ENCODE results near the gene RPS10. TPM values are rescaled to one million over a fixed set of nuclear protein-coding genes. Genes with fewer than 3 reads are reported as not detected.

RPS10 gene
- total RNA-seq, 2 experiments from 2014 or later, result 2,106 to 2,169 TPM

GRCh38 chr6:34441526-34441925 is 15.7 kb upstream of the RPS10 start:
- intact Hi-C loops (cut with micrococcal nuclease), result no loop called here
- Mint-ChIP-seq H3K4me3 (no peak overlapping the region), H3K27me3 (no peaks in the 10 kb centered on the region), H3K36me3 (no peaks in the 10 kb centered on the region), H3K9me3 (peaks cover 2% of the 10 kb centered on the region), H3K27ac (no peak overlapping the region), H3K4me1 (ENCODE audit: low read depth) (no peaks in the 10 kb centered on the region)
- ChIA-PET CTCF (no interaction called here), POLR2A (no interaction called here)
- no peak for DNase-seq

GRCh38 chr6:34439442-34439841 is 13.6 kb upstream of the RPS10 start:
- peaks cover 2% of the 10 kb centered on the region for H3K9me3 Mint-ChIP-seq
- no peaks in the 10 kb centered on the region for H3K36me3 Mint-ChIP-seq
- H3K27me3 Mint-ChIP-seq, result no peaks in the 10 kb centered on the region
- no peak for DNase-seq
- no peak overlapping the region for H3K4me3 Mint-ChIP-seq
- POLR2A ChIA-PET, result no interaction called here
- H3K27ac Mint-ChIP-seq, result no peak overlapping the region
- CTCF ChIA-PET, result no interaction called here
- H3K4me1 Mint-ChIP-seq (ENCODE audit: low read depth), result no peaks in the 10 kb centered on the region
- intact Hi-C loops (cut with micrococcal nuclease), result no loop called here

- H3K27ac Mint-ChIP-seq, result no peak overlapping the region
- ChIA-PET POLR2A (no interaction called here), CTCF (no interaction called here)
- intact Hi-C loops (cut with micrococcal nuclease), result no loop called here
- no peaks in the 10 kb centered on the region for H3K4me1 Mint-ChIP-seq (ENCODE audit: low read depth)
- no peak for DNase-seq
- no peaks in the 10 kb centered on the region for H3K27me3 Mint-ChIP-seq
- H3K9me3 Mint-ChIP-seq, result peaks cover 2% of the 10 kb centered on the region
- no peaks in the 10 kb centered on the region for H3K36me3 Mint-ChIP-seq
- H3K4me3 Mint-ChIP-seq, result no peak overlapping the region
These were observed 12.8 kb upstream of the RPS10 start for GRCh38 chr6:34438705-34439104.

GRCh38 chr6:34437644-34437970 is 11.7 kb upstream of the RPS10 start:
- Mint-ChIP-seq H3K4me1 (ENCODE audit: low read depth) (no peaks in the 10 kb centered on the region), H3K27ac (no peak overlapping the region), H3K36me3 (no peaks in the 10 kb centered on the region), H3K27me3 (no peaks in the 10 kb centered on the region), H3K4me3 (no peak overlapping the region), H3K9me3 (peaks cover 2% of the 10 kb centered on the region)
- ChIA-PET POLR2A (no interaction called here), CTCF (no interaction called here)
- intact Hi-C loops (cut with micrococcal nuclease), result no loop called here
- no peak for DNase-seq

GRCh38 chr6:34436803-34437643 is 11.2 kb upstream of the RPS10 start:
- no peak for DNase-seq
- Mint-ChIP-seq H3K36me3 (no peaks in the 10 kb centered on the region), H3K27ac (no peak overlapping the region), H3K4me1 (ENCODE audit: low read depth) (no peaks in the 10 kb centered on the region), H3K4me3 (no peak overlapping the region), H3K27me3 (no peaks in the 10 kb centered on the region), H3K9me3 (peaks cover 2% of the 10 kb centered on the region)
- POLR2A ChIA-PET, result no interaction called here
- CTCF ChIA-PET, result interaction anchor here (0.7 kb wide), 1 partner anchor 23 kb away, joined by 3 read pairs; no protein-coding TSS in a partner anchor
- intact Hi-C loops (cut with micrococcal nuclease), result no loop called here

- Mint-ChIP-seq H3K4me3 (no peak overlapping the region), H3K36me3 (no peaks in the 10 kb centered on the region), H3K4me1 (ENCODE audit: low read depth) (no peaks in the 10 kb centered on the region), H3K9me3 (peaks cover 2% of the 10 kb centered on the region), H3K27ac (no peak overlapping the region), H3K27me3 (no peaks in the 10 kb centered on the region)
- POLR2A ChIA-PET, result no interaction called here
- CTCF ChIA-PET, result interaction anchor here (0.7 kb wide), 1 partner anchor 24 kb away, joined by 3 read pairs; no protein-coding TSS in a partner anchor
- intact Hi-C loops (cut with micrococcal nuclease), result no loop called here
- no peak for DNase-seq
These were observed 10.0 kb upstream of the RPS10 start for GRCh38 chr6:34435916-34436315.

- peaks cover 49% of the 10 kb centered on the region for H3K36me3 Mint-ChIP-seq
- ChIA-PET CTCF (interaction anchor here (1.4 kb wide), 1 partner anchor 184 kb away, joined by 3 read pairs; no protein-coding TSS in a partner anchor), POLR2A (interaction anchor here (0.7 to 4.5 kb wide), 4 partner anchors 10 to 188 kb away, joined by 3 to 34 read pairs (median 10); partner anchors contain the start of genes HMGA1 and SMIM29)
- intact Hi-C loops (cut with micrococcal nuclease), result loop anchor here (5.0 kb wide), 1 partner anchor 33 kb away; the partner anchor contains the start of gene NUDT3
- peak overlapping the region; percentile 99 for H3K4me3 Mint-ChIP-seq
- peak overlapping the region; percentile 99 for H3K27ac Mint-ChIP-seq
- peak; percentile 30 for DNase-seq
- H3K4me1 Mint-ChIP-seq (ENCODE audit: low read depth), result peaks cover 40% of the 10 kb centered on the region
- no peaks in the 10 kb centered on the region for H3K9me3 Mint-ChIP-seq
- no peaks in the 10 kb centered on the region for H3K27me3 Mint-ChIP-seq
These were observed 754 bp downstream of the RPS10 start for GRCh38 chr6:34425132-34425497.

- intact Hi-C loops (cut with micrococcal nuclease), result loop anchor here (5.0 kb wide), 1 partner anchor 32 kb away; the partner anchor contains the start of gene NUDT3
- ChIA-PET CTCF (interaction anchor here (0.6 to 1.8 kb wide), 3 partner anchors 10 to 175 kb away, joined by 3 to 9 read pairs (median 4); no protein-coding TSS in a partner anchor), POLR2A (interaction anchor here (0.7 to 4.5 kb wide), 4 partner anchors 9 to 188 kb away, joined by 3 to 34 read pairs (median 10); partner anchors contain the start of genes HMGA1 and SMIM29)
- peak overlapping the region; percentile 99 for H3K4me3 Mint-ChIP-seq
- no peaks in the 10 kb centered on the region for H3K9me3 Mint-ChIP-seq
- H3K27me3 Mint-ChIP-seq, result no peaks in the 10 kb centered on the region
- H3K4me1 Mint-ChIP-seq (ENCODE audit: low read depth), result peaks cover 40% of the 10 kb centered on the region
- no peak for DNase-seq
- H3K36me3 Mint-ChIP-seq, result peaks cover 55% of the 10 kb centered on the region
- peak overlapping the region; percentile 99 for H3K27ac Mint-ChIP-seq
These were observed 1.4 kb downstream of the RPS10 start for GRCh38 chr6:34424200-34425131.

- H3K27ac Mint-ChIP-seq, result peak overlapping the region; percentile 99
- ChIA-PET CTCF (interaction anchor here (0.8 to 1.8 kb wide), 4 partner anchors 8 to 174 kb away, joined by 3 to 9 read pairs (median 4); no protein-coding TSS in a partner anchor), POLR2A (interaction anchor here (4.5 kb wide), 1 partner anchor 8 kb away, joined by 34 read pairs; no protein-coding TSS in a partner anchor)
These were observed 2.6 kb downstream of the RPS10 start for GRCh38 chr6:34423254-34423653.

GRCh38 chr6:34418367-34418766 is 7.5 kb downstream of the RPS10 start:
- Mint-ChIP-seq H3K27ac (peak overlapping the region; percentile 51), H3K27me3 (no peaks in the 10 kb centered on the region), H3K4me3 (no peak overlapping the region), H3K4me1 (ENCODE audit: low read depth) (peaks cover 28% of the 10 kb centered on the region), H3K36me3 (peaks cover 69% of the 10 kb centered on the region), H3K9me3 (no peaks in the 10 kb centered on the region)
- ChIA-PET CTCF (no interaction called here), POLR2A (interaction anchor here (0.6 kb wide), 1 partner anchor 959 kb away, joined by 3 read pairs; no protein-coding TSS in a partner anchor)
- no peak for DNase-seq
- intact Hi-C loops (cut with micrococcal nuclease), result loop anchor here (5.0 kb wide), 1 partner anchor 256 kb away; no protein-coding TSS in a partner anchor

More at GRCh38 chr6:34423254-34423653, 2.6 kb downstream of the RPS10 start:
- intact Hi-C loops (cut with micrococcal nuclease), result no loop called here
- no peak for DNase-seq
- Mint-ChIP-seq H3K9me3 (no peaks in the 10 kb centered on the region), H3K4me1 (ENCODE audit: low read depth) (peaks cover 44% of the 10 kb centered on the region), H3K27me3 (no peaks in the 10 kb centered on the region), H3K4me3 (peak overlapping the region; percentile 42), H3K36me3 (peaks cover 64% of the 10 kb centered on the region)

- ChIA-PET CTCF (interaction anchor here (1.1 to 3.8 kb wide), 4 partner anchors 167 to 254 kb away, joined by 3 to 42 read pairs (median 32); partner anchors contain the start of gene SMIM29), POLR2A (interaction anchor here (3.4 kb wide), 1 partner anchor 8 kb away, joined by 34 read pairs; the partner anchor contains the start of gene RPS10)
- H3K27me3 Mint-ChIP-seq, result no peaks in the 10 kb centered on the region
- H3K9me3 Mint-ChIP-seq, result no peaks in the 10 kb centered on the region
- H3K27ac Mint-ChIP-seq, result peak overlapping the region; percentile 44
- H3K4me1 Mint-ChIP-seq (ENCODE audit: low read depth), result peaks cover 21% of the 10 kb centered on the region
- intact Hi-C loops (cut with micrococcal nuclease), result loop anchor here (5.0 kb wide), 1 partner anchor 255 kb away; no protein-coding TSS in a partner anchor
- H3K4me3 Mint-ChIP-seq, result no peak overlapping the region
- no peak for DNase-seq
- peaks cover 61% of the 10 kb centered on the region for H3K36me3 Mint-ChIP-seq
These were observed 8.9 kb downstream of the RPS10 start for GRCh38 chr6:34416877-34417371.

Data from activated CD4-positive, alpha-beta memory T cell treated with anti-CD3 and anti-CD28 coated beads for 36 hours (primary cell).